Heart right ventricle (tissue), 16 donors: ENCODE results near the gene RUNDC1. TPM values are rescaled to one million over a fixed set of nuclear protein-coding genes. Genes with fewer than 3 reads are reported as not detected.

Source experiments
- ATAC-seq, 8 donors: fragments of 200-7000 bp; cut with Tn5 transposase; one replicate each; pipeline ENCODE4 v1.9.1; 2020; ENCODE audit warnings: mild to moderate bottlenecking in 8 of 8, moderate library complexity in 8 of 8, moderate number of reproducible peaks in 1 of 8
- DNase-seq, 2 donors: peaks; one replicate each; pipeline ENCODE4 v3.0.0-alpha.2; 2020
- H3K27ac ChIP-seq, 10 donors: fragments of 200-600 bp; sonication (generic) in 2 of 10; one replicate each; pipeline versions ENCODE4 v1.5.0 to v1.8.0; 2020 to 2022; ENCODE audit warnings: mild to moderate bottlenecking in 3 of 10
- H3K27me3 ChIP-seq, 7 donors: fragments of 200-600 bp; one replicate each; pipeline ENCODE4 v1.8.0; 2021 to 2022; ENCODE audit warnings: mild to moderate bottlenecking in 2 of 7
- H3K36me3 ChIP-seq, 9 donors: fragments of 200-600 bp; sonication (generic) in 1 of 9; one replicate each; pipeline versions ENCODE4 v1.5.0 to v1.8.0; 2020 to 2022; ENCODE audit warnings: mild to moderate bottlenecking in 2 of 9
- H3K4me1 ChIP-seq, 9 donors: fragments of 200-600 bp; sonication (generic) in 1 of 9; one replicate each; pipeline versions ENCODE4 v1.5.0 to v1.8.0; 2020 to 2022; ENCODE audit warnings: mild to moderate bottlenecking in 4 of 9
- H3K4me3 ChIP-seq, 10 donors: fragments of 200-600 bp; sonication (generic) in 2 of 10; one replicate each; pipeline versions ENCODE4 v1.5.0 to v1.8.0; 2020 to 2022; ENCODE audit warnings: mild to moderate bottlenecking in 7 of 10, moderate library complexity in 2 of 10
- H3K9me3 ChIP-seq, 11 donors: fragments of 200-600 bp in 10 of 11; sonication (generic) in 2 of 11; one replicate each; pipeline versions ENCODE4 v1.5.0 to v1.8.0; 2013 to 2022; ENCODE audit warnings: mild to moderate bottlenecking in 2 of 11, control low read depth in 1 of 11, moderate library complexity in 1 of 11
- CTCF ChIP-seq, 9 donors: fragments of 200-600 bp; sonication (generic) in 2 of 9; IDR thresholded peaks; one replicate each; pipeline versions ENCODE4 v1.5.0 to v1.8.0; 2021 to 2022; ENCODE audit warnings: antibody characterized with exemption in 9 of 9, mild to moderate bottlenecking in 5 of 9, moderate library complexity in 1 of 9
- WGBS, 2 donors: extraction: QIAGEN DNeasy Blood & Tissue Kit; methylation state at CpG; one replicate each; pipeline ENCODE4 v1.1.7; 2013; ENCODE audit warnings: inconsistent platforms in 1 of 2; 5-methylcytosine and 5-hydroxymethylcytosine counted together
- intact Hi-C, 10 donors: fragments of 100-400 bp; cut with DNase I; formaldehyde crosslinking; loops; one replicate each; pipeline versions ENCODE4 v1.11.1 to v1.14.2; 2022
- polyA plus RNA-seq, 2 donors: library from polyadenylated mRNA; stranded (reverse); fragments of 200-250 nt; gene quantifications; one replicate each; pipeline ENCODE4 v1.2.3, GENCODE V29; 2013
- total RNA-seq, 10 donors: library from RNA; stranded (reverse); fragmentation: NEBNext Ultra II Directional in 3 of 10; extraction: Animal tissue kit (Norgen Biotek cat#: 25700) in 3 of 10; gene quantifications; one replicate each; pipeline versions ENCODE4 v1.2.1 to v1.2.4, GENCODE V29; 2021 to 2023
- donor health status: Arrhythmogenic right ventricular cardiomyopathy.
- donor health status: ischemic (EF 13 %, LVEDD 7.1; RV severe dilation, severe dysfunction).
- donor health status: healthy with polysubstance abuse.
- donor health status: DM: no; HTN: yes; CAD: no.
- donor health status: DM: no; HTN: no; CAD: no.
- donor health status: ischemic (EF 25% LVEDD 6.9; RV normal size, moderate dysfunction).
- donor health status: ischemic (EF 25% LVEDD 5.7; RV mildly dilated, moderate dysfunction).
- donor health status: healthy.
- donor health status: DM: yes; HTN: yes; CAD: no.
- donor health status: Ischemic cardiomyopathy.
- donor health status: ischemic (EF 35%, LVEDD 5.7; RV mildly dilated, moderate dysfunction).
- donor health status: nonischemic (EF 11% LVEDD 7.7; RV severe dilation, severe dysfunction).
- donor health status: DM: yes; HTN: yes; CAD: no.
- donor health status: PGD.
- donor health status: ischemic (EF 29% LVEDD 5.4; RV normal size, mild dysfunction).
- donor health status: nonischemic (EF 23%, LVEDD 6.1; RV moderate dilation, normal function).

The RUNDC1 gene
- total and polyA plus RNA-seq, 12 donors, result 5.6 to 21.0 (median 10.9) TPM

- H3K9me3 ChIP-seq, result no peaks in the 10 kb centered on the region
- peak within 1 kb of the TSS; percentile 78 to 94 (median 88) for H3K27ac ChIP-seq
- intact Hi-C loops, result loop anchor here in 2 of 10 donors (1.0 to 2.0 kb wide), 2 partner anchors 19 kb away; partner anchors contain the start of gene RPL27 (in 2 of the 2)
- ATAC-seq (peak; percentile 70 to 92 (median 86)), DNase-seq (peak; percentile 51 to 67)
- H3K4me3 ChIP-seq, result peak within 1 kb of the TSS; percentile 78 to 97 (median 88)
- no peaks in the 10 kb centered on the region for H3K27me3 ChIP-seq
- peaks cover 2 to 33% (median 27%) of the 10 kb centered on the region in 9 donors for H3K4me1 ChIP-seq
- TF ChIP-seq CTCF (IDR thresholded peaks at IDR 0.05), result no peak
- H3K36me3 ChIP-seq, result peaks cover 0 to 23% (median 0%) of the 10 kb centered on the region in 9 donors
- 19 to 28% methylated on average over 21 of the region's 21 CpGs for WGBS, 2 donors
These were observed 673 bp upstream of the RUNDC1 start, which contains the start of gene PTGES3L for GRCh38 chr17:42979511-42980273. Gene PTGES3L (minus strand): TSS chr17:42980080. CDS start chr17:42980053, 27 bp downstream.

- intact Hi-C loops, result loop anchor here in 2 of 10 donors (1.0 to 2.0 kb wide), 2 partner anchors 17 to 18 kb away; partner anchors contain the start of gene RPL27 (in 2 of the 2)
- Histone ChIP-seq H3K27ac (peak overlapping the region; percentile 78 to 94 (median 88)), H3K4me1 (peaks cover 2 to 42% (median 27%) of the 10 kb centered on the region in 9 donors), H3K36me3 (peaks cover 0 to 35% (median 0%) of the 10 kb centered on the region in 9 donors), H3K4me3 (peak overlapping the region; percentile 78 to 97 (median 88)), H3K9me3 (no peaks in the 10 kb centered on the region), H3K27me3 (no peaks in the 10 kb centered on the region)
- 0 to 1% methylated on average over 64 to 67 of the region's 67 CpGs for WGBS, 2 donors
- peak; percentile 15 to 61 (median 38) for ATAC-seq
- peak; percentile 27 to 37 for DNase-seq
- TF ChIP-seq CTCF (IDR thresholded peaks at IDR 0.05), result peak in 3 of 9 donors; percentile 11 to 23 (median 21)
These were observed 517 bp downstream of the RUNDC1 start for GRCh38 chr17:42980766-42981397.

- no peaks in the 10 kb centered on the region for H3K9me3 ChIP-seq
- TF ChIP-seq CTCF (IDR thresholded peaks at IDR 0.05), result no peak
- peaks cover 0 to 49% (median 4%) of the 10 kb centered on the region in 9 donors for H3K36me3 ChIP-seq
- H3K27ac ChIP-seq, result no peak overlapping the region
- H3K27me3 ChIP-seq, result no peaks in the 10 kb centered on the region
- peak overlapping the region in 1 of 10 donors; percentile 94 for H3K4me3 ChIP-seq
- no peak for ATAC-seq
- no peak for DNase-seq
- intact Hi-C loops, result no loop called here
- H3K4me1 ChIP-seq, result peaks cover 4 to 54% (median 27%) of the 10 kb centered on the region in 9 donors
These were observed 1.9 kb downstream of the RUNDC1 start for GRCh38 chr17:42982266-42982665.

GRCh38 chr17:42985225-42985624 is 4.9 kb downstream of the RUNDC1 start:
- peaks cover 0 to 79% (median 25%) of the 10 kb centered on the region in 9 donors for H3K36me3 ChIP-seq

More at GRCh38 chr17:42985225-42985624, 4.9 kb downstream of the RUNDC1 start:
- no peak for DNase-seq
- H3K27ac ChIP-seq, result peak overlapping the region in 2 of 10 donors; percentile 35 to 86
- H3K9me3 ChIP-seq, result no peaks in the 10 kb centered on the region
- intact Hi-C loops, result no loop called here
- H3K4me3 ChIP-seq, result peak overlapping the region in 1 of 10 donors; percentile 19
- H3K4me1 ChIP-seq, result peaks cover 2 to 45% (median 15%) of the 10 kb centered on the region in 9 donors
- WGBS, 2 donors, result 0 to 83% methylated on average over 1 of the region's 1 CpG
- no peak for ATAC-seq
- no peak for TF ChIP-seq CTCF (IDR thresholded peaks at IDR 0.05)
- no peaks in the 10 kb centered on the region for H3K27me3 ChIP-seq
